ENCODE data around the gene TMEM164.

TMEM164 gene

GRCh38 chrX:110208092-110208491 lies 205.2 kb downstream of the TMEM164 start:
- no peaks in the 10 kb centered on the region for H3K27me3 ChIP-seq (ENCODE audit: insufficient read depth, poor library complexity, severe bottlenecking)
- H3K4me3 ChIP-seq (replicated peaks; ENCODE audit: insufficient read depth, low read length): no peak overlapping the region
- no peak overlapping the region for H3K27ac ChIP-seq (replicated peaks)
- no peak for DNase-seq (ENCODE audit: low read depth in 1 of 2, low spot score in 1 of 2)
- TF ChIP-seq REST (IDR thresholded peaks at IDR 0.05; ENCODE audit: insufficient replicate concordance, low read depth) (no peak), SPI1 (IDR thresholded peaks at IDR 0.05; ENCODE audit: borderline replicate concordance, low read depth) (no peak), CTCF (IDR thresholded peaks at IDR 0.05; ENCODE audit: insufficient read depth, low read length) (no peak), GABPA (IDR thresholded peaks at IDR 0.05; ENCODE audit: low read depth) (no peak), POLR2AphosphoS5 (IDR thresholded peaks at IDR 0.05; ENCODE audit: low read depth) (no peak)

- no peak for DNase-seq (ENCODE audit: low read depth in 1 of 2, low spot score in 1 of 2)
- H3K27ac ChIP-seq (replicated peaks): no peak overlapping the region
- TF ChIP-seq POLR2AphosphoS5 (IDR thresholded peaks at IDR 0.05; ENCODE audit: low read depth): no peak
- no peaks in the 10 kb centered on the region for H3K27me3 ChIP-seq (ENCODE audit: insufficient read depth, poor library complexity, severe bottlenecking)
- H3K4me3 ChIP-seq (replicated peaks; ENCODE audit: insufficient read depth, low read length): no peak overlapping the region
Observed at GRCh38 chrX:110210417-110211139, 207.7 kb downstream of the TMEM164 start.

GRCh38 chrX:110211340-110211739 lies 208.4 kb downstream of the TMEM164 start:
- Histone ChIP-seq H3K27ac (replicated peaks) (no peak overlapping the region), H3K4me3 (replicated peaks; ENCODE audit: insufficient read depth, low read length) (no peak overlapping the region), H3K27me3 (ENCODE audit: insufficient read depth, poor library complexity, severe bottlenecking) (no peaks in the 10 kb centered on the region)
- TF ChIP-seq CTCF (IDR thresholded peaks at IDR 0.05; ENCODE audit: insufficient read depth, low read length) (no peak), GABPA (IDR thresholded peaks at IDR 0.05; ENCODE audit: low read depth) (no peak), SPI1 (IDR thresholded peaks at IDR 0.05; ENCODE audit: borderline replicate concordance, low read depth) (no peak), REST (IDR thresholded peaks at IDR 0.05; ENCODE audit: insufficient replicate concordance, low read depth) (no peak), POLR2AphosphoS5 (IDR thresholded peaks at IDR 0.05; ENCODE audit: low read depth) (no peak)
- DNase-seq (ENCODE audit: low read depth in 1 of 2, low spot score in 1 of 2): no peak

GRCh38 chrX:110212299-110212698 lies 209.4 kb downstream of the TMEM164 start:
- H3K4me3 ChIP-seq (replicated peaks; ENCODE audit: insufficient read depth, low read length): no peak overlapping the region
- no peak overlapping the region for H3K27ac ChIP-seq (replicated peaks)
- TF ChIP-seq GABPA (IDR thresholded peaks at IDR 0.05; ENCODE audit: low read depth) (no peak), CTCF (IDR thresholded peaks at IDR 0.05; ENCODE audit: insufficient read depth, low read length) (no peak), REST (IDR thresholded peaks at IDR 0.05; ENCODE audit: insufficient replicate concordance, low read depth) (no peak), SPI1 (IDR thresholded peaks at IDR 0.05; ENCODE audit: borderline replicate concordance, low read depth) (no peak), POLR2AphosphoS5 (IDR thresholded peaks at IDR 0.05; ENCODE audit: low read depth) (no peak)

More at GRCh38 chrX:110212299-110212698, 209.4 kb downstream of the TMEM164 start:
- no peaks in the 10 kb centered on the region for H3K27me3 ChIP-seq (ENCODE audit: insufficient read depth, poor library complexity, severe bottlenecking)
- DNase-seq (ENCODE audit: low read depth in 1 of 2, low spot score in 1 of 2): no peak
